Measurements from ENCODE around the gene DGKD.
A peak's percentile ranks its signal among the peaks of the same experiment; 100 is the strongest.
"Not testable (repeated sequence)": the region's sequence is repeated elsewhere in the genome, so short reads cannot be mapped to it uniquely, and the experiment has no call there.

The DGKD gene, protein sequence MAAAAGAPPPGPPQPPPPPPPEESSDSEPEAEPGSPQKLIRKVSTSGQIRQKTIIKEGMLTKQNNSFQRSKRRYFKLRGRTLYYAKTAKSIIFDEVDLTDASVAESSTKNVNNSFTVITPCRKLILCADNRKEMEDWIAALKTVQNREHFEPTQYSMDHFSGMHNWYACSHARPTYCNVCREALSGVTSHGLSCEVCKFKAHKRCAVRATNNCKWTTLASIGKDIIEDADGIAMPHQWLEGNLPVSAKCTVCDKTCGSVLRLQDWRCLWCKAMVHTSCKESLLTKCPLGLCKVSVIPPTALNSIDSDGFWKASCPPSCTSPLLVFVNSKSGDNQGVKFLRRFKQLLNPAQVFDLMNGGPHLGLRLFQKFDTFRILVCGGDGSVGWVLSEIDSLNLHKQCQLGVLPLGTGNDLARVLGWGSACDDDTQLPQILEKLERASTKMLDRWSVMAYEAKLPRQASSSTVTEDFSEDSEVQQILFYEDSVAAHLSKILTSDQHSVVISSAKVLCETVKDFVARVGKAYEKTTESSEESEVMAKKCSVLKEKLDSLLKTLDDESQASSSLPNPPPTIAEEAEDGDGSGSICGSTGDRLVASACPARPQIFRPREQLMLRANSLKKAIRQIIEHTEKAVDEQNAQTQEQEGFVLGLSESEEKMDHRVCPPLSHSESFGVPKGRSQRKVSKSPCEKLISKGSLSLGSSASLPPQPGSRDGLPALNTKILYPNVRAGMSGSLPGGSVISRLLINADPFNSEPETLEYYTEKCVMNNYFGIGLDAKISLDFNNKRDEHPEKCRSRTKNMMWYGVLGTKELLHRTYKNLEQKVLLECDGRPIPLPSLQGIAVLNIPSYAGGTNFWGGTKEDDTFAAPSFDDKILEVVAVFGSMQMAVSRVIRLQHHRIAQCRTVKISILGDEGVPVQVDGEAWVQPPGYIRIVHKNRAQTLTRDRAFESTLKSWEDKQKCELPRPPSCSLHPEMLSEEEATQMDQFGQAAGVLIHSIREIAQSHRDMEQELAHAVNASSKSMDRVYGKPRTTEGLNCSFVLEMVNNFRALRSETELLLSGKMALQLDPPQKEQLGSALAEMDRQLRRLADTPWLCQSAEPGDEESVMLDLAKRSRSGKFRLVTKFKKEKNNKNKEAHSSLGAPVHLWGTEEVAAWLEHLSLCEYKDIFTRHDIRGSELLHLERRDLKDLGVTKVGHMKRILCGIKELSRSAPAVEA

DNA sequence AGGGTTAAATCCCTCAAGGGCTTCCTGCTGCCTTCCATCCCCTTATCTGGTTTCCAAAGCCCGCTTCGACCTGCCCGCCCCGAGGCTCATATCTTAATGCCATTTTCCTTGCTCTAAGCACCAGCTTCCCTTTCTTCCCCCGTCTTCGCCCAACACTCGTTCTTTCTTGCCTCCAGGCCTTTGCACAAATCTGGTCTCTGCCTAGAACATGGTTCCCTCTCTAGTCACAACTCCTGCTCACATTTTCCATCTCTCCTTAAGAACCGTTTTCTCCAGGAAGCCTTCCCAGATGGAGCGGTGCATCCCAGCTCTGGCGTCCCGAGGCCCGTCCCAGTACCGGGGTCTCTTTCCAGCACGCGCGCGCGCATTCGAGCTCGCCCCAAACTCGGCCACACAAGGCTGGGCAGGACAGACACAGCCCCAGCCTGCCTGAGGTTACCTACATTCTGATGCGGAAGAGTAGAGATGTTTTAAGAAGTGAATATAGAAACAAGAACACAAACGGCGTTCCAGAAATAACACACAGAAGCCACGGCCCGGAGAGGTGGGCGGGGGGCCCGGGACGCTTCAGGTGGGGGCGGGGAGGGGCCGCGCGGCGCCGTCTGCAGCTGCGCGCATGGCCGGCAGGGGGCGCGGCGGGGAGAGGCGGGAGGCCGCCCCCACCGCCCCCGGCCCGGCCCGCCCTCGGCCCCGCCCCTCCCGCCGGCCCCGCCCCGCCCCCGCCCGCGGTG, at the start of gene DGKD:
TSS of gene DGKD (plus strand) at position 726 of the 731 bp plus-strand sequence. CDS start 25 bp downstream, outside the sequence.
- DNase-seq (ENCODE audit: low spot score) = peak; percentile 77

DNA sequence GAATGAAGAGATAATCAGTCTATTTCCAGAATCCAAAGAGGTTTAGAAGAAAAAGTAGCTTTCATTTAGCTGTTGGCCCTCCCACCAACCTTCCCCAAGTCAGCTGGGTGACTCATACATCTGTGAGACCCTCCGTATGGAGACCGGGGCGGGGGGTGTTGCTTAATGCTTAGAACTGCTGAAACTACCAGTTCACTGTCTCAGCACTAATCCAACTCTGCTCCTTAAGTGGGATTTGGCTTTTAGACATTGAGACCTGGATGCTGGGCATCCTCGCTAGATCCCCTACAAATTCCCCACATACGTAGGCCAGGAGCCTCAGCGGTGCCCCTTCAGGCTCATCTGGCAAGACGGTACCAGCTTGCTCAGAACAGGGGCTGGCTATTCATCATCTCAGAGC, 46.7 kb upstream of the DGKD start, which contains the start of gene SAG:
TSS of gene SAG (plus strand) at position 252 of the 400 bp plus-strand sequence. CDS start 1,374 bp downstream, outside the sequence.
- DNase-seq (ENCODE audit: low spot score) = no peak

DNA sequence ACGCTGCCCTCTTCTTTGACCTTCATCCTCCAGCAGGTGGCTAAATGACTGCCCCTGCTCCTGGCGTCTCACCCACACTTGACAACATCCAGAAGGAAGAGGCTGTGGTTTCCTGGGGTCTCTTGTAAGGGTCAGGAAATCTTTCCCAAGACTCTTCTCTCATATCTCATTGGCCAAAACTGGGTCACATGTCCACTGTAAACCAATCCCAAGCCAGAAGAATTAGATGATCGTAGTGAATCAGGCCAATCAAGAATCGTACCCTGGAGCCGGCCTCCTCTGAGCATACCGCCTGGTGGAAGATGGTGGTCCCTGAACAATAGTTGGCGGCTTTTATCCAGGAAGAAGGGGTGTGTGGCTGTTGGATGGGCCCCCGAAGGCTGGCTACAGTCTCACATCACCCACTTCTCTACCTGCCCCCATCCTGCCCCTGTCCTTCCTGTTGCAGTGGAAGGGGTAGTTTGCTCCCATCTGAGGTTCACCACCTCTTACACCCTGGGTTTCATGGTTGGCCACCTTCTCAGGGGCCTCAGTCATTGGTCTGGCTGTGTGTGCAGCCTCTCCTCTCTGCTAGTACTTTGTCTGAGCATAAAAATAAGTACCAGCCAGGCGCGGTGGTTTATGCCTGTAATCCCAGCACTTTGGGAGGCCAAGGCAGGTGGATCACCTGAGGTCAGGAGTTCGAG, 42.9 kb upstream of the DGKD start:
- no peak for DNase-seq (ENCODE audit: low spot score)

DNA sequence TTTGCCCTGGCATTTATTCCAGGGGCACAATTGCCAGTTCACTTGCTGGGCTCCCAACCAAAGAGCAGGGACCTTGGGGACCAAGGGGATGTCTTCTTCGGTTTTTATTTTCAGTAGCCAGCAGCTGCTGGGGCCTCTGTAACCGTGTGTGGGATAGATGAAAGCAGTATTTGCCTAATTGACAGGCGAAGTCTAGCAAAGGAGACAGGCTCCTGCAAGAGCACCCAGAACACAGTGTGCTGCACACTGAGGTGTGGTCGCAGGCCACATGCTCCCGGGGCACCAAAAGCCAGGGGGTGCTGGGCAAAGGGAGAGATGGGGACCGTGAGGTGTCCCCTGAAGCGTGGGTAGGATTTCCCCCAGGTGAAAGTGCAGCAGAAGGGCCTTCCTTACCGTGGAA, 41.4 kb upstream of the DGKD start:
- no peak for DNase-seq (ENCODE audit: low spot score)

DNA sequence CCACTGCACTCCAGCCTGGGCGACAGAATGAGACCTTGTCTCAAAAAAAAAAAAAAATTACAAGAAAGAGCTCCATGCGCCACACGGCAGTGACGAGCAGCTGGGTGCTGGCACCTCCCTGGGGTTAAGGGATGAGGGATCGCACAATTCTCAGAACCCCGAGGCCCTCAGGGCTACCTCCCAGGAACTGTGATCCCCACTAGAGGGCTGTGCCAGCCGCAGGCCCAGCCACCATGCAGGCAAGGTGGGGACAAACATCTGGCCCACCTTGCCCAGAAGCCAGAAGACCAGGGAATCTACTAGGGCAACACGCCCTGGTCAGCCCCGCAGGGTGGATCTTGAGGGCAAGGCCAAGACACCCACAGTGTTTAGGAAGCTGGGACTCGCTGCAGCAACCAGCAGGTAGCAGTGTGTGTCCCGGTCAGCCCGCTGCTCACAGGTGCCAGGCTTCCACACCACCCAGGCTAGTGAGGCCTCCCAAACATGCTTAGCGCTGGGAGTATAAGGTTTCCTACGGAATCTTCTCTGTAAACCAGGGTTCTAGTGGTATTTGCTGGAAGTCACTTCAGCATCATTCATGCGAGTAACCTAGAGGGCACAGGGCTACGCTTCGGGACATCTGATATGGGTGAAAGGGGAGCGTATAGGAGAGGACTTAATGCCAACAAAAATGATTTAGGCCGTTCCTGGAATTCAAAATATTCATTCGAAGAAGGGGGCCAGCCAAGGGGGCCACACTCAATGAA, 39.9 kb upstream of the DGKD start:
- DNase-seq (ENCODE audit: low spot score) = no peak

DNA sequence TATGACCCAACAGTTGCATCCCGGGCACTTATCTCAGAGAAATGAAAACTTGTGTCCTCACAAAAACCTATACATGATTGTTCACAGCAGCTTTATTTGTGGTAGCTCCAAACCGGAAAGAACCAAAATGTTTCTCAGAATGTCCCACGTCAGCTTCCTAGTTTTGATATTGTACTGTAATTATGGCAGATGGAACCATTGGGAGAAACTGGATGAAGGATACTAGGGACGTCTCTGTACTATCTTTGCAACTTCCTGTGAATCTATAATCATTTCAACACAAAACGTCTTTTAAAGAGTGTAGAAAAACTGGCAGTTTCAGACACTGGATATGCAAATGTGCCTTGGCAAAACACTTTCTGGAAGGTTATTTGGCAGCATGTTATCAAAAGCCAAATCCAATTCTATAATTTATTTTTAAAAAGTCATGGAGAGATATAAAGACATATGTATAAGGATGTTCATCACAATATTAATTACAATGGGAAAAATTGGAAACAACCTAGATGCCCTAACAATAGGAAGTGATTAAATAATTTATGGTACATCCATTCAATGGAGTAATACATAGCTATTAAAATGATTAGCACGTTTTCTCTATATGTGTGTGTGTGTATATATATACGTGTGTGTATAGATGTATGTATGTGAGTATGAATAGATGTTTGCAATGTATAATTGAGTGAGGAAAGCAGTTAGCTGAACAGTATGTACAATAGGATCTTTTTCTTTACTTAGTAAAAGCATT, 36.9 kb upstream of the DGKD start:
- no peak for DNase-seq (ENCODE audit: low spot score)

DNA sequence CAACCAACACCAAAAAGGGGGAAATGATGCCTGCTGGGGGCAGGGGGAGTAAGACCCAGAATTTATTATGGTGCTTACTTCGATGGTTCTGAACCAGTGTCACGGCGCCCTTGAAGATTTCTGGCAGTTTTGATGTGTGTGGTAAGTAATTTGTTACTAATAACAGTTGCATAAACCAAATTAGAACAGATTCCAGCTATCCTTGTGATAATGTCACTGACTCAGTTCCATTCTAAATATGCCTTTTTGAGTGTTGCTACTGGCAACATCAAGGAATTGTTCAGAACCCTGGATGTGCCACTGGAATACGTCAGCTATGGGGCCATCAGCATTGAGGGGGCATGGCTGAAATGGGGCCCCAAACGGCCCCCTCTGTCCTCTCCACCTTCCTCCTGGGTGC, 35.0 kb upstream of the DGKD start:
- DNase-seq (ENCODE audit: low spot score) = no peak

DNA sequence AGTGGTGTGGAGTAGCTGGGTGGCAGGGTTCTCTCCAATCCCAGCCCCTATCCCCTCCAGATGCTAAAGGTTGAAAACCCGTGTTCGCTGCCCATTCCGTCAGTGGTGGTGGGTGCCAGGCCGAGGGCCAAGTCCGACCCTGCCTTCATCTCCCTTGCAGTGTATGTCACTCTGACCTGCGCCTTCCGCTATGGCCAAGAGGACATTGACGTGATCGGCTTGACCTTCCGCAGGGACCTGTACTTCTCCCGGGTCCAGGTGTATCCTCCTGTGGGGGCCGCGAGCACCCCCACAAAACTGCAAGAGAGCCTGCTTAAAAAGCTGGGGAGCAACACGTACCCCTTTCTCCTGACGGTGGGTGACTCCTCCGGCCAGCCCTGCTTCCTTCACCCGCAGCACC, 33.8 kb upstream of the DGKD start:
- DNase-seq (ENCODE audit: low spot score) = no peak

DNA sequence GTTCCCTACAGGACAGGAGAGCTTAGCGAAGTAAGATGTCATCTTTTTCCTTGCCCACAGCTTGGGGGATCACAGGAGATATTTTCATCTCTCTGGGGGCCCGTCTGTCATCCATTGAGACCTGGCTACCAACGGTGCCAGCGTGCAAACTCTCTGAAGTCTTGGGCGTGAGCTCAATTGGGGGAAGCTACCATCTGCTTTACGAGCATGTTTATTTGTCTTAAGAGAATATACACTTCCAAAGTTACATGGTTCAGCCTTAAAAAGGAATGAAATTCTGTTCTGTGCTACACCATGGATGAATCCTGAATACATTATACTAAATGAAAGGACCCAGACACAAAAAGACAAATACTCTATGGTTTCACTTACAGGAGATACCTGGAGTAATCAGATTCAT, 33.1 kb upstream of the DGKD start:
- DNase-seq (ENCODE audit: low spot score) = no peak

DNA sequence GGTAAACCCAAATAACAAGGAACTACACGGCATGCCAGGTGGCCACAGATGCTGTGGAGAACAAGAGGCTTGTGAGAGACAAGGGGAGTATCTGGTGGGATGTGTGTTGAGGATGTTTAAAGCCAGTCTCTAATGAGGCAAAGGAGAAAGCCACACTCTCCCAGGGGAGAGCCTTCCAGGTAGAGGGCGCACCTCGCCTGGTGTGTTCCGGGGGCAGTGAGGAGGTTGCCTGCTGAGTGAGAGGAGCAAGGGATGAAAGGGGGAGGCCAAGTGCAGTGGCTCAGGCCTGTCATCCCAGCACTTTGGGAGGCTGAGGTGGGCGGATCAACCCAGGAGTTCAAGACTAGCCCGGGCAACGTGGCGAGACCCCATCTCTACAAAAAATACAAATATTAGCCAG, 30.4 kb upstream of the DGKD start:
- no peak for DNase-seq (ENCODE audit: low spot score)

DNA sequence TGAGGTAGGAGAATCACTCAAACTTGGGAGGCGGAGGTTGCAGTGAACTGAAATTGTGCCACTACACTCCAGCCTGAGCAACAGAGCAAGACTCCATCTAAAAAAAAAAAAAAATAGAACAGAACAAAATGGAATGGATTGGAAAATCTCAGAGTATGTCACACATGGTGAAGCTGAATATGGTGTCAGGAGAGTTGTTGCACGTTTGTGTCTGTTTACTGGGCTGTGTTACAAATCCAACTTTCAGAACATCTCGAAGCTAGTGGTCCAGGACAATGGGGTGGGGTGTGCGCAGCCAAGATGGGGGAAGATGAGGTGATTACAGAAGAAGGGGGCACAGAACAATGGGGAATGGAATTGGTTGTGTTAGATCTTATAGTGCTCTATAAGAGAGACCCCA, 29.0 kb upstream of the DGKD start:
- no peak for DNase-seq (ENCODE audit: low spot score)

DNA sequence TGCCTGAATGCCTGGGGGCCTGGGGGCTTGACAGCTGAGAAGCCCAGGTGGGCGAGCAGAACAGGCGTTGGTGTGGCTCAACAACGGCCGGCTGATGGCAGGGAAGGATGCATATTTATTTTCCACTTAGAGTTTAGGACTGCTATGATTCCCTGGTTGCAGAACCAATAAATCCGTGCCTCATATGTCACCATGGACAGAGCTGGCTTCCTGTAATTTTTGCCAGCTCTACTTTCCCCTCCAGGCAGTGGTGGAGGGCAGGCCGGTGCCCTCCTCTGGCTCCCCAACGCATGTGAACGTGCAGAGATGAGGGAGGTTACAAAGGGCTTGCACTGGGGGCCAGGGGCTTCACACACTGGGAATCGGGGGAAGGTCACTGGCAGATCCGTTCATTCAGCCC, 28.5 kb upstream of the DGKD start:
- DNase-seq (ENCODE audit: low spot score) = no peak

DNA sequence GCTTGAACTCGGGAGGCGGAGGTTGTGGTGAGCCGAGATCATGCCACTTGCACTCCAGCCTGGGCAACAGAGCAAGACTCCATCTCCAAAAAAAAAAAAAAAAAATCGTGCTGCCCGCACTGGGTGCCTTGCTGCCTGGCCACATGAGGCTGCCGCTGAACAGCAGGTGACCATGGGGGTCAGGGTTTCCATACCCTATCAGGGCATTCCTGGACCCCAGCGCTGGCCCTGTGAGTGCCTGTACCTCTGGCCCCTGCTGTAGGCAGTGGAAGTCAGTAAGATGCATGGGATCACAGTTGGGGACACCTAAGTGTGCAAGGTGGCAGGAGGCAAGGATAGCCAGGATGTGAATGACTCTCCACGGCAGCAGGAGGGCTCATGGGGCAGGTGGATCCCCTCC, 27.8 kb upstream of the DGKD start:
- DNase-seq (ENCODE audit: low spot score) = no peak

DNA sequence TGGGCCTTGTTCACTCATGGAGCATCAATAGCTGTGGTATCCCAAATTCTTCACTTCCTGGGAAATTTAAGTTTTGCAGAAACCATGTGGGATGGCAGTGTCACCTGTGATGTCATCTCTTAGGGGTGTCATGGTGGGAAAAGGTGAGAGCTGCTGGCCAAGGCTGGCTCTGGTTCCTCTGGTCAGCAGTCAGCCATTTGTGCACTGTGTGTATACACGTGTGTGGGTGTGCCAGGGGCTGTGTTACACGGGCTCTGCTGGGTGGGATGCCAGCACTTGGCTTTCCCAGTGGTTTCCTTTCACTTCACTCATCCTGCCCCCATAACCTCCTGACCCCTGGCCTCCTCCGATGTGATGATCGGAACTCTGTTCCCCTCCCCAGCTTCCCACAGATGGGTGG, 25.4 kb upstream of the DGKD start:
- DNase-seq (ENCODE audit: low spot score) = no peak

DNA sequence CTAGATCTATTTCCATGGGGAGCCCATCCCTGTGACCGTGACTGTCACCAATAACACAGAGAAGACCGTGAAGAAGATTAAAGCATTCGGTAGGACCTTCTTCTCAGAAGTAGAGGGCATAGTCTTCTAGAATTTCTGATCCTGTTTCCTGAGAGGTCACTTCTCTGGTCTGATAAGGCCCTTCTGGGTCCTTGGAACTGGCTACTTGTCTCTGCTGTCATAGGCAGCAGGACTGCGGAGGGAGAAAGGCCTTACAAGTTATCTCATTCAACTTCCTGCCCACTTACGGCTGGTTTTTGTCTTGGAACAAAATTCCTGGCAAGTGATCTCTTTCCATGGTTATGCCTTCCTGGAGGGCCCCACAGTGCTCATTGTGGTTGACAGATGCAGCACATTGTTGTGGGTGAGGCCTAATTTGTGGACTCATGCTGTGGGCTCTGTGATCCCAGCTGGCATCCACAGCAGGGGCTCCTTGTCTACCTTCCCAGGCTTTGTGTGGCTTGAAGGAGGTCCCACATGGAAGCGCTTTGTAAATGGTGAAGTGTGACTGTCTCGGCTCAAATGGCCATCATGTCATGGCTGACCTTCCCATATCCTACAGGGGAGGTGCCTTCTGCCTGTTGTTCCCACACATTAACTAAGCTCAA, 24.7 kb upstream of the DGKD start:
- no peak for DNase-seq (ENCODE audit: low spot score)

DNA sequence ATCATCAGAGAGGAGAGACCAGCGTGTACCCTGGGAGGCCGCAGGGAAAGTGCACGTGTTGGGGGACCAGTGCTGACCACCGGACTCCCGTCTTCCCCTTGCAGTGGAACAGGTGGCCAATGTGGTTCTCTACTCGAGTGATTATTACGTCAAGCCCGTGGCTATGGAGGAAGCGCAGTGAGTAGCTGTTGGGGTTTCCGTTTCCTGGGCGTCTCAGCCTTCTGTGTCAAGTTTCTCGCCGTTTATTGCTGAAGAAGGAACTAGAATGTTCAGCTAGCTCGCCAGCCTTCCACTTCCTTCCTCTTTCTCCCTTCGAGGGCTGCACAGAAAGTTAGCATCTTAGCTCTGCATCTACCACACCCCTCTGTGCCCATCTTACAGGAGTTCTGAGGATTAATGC, 22.8 kb upstream of the DGKD start:
- no peak for DNase-seq (ENCODE audit: low spot score)

DNA sequence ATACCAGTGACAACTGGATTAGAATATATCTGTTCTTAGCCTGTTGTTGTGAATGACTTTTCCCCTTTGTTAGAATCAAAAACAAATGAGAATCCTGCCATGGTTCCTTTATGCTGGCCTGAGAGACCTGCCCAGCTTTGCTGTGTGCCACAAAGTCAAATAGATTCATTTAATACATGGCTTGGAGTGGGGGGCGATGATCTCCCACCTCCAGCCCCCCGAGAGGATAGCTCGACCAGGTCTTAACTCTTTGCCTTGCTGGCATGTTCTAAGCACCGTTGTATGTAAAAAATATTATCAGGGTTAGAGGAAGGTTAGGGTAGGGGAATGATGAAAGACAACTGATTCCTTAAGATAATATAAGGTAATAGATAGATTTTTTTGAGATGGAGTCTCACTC, 22.2 kb upstream of the DGKD start:
- DNase-seq (ENCODE audit: low spot score) = no peak

DNA sequence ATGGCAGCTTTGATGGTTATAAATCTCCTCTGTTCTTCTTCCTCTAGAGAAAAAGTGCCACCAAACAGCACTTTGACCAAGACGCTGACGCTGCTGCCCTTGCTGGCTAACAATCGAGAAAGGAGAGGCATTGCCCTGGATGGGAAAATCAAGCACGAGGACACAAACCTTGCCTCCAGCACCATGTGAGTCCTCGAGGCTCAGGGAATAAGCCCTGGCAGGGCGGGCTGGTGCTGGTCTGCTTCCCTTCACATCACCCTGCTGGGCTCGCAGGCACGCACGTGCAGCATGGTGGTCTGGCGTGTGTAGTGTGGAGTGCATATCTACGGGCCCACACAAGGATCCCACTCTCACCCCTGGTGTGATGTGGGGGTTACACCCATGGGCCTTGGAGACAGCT, 19.4 kb upstream of the DGKD start:
- no peak for DNase-seq (ENCODE audit: low spot score)

DNA sequence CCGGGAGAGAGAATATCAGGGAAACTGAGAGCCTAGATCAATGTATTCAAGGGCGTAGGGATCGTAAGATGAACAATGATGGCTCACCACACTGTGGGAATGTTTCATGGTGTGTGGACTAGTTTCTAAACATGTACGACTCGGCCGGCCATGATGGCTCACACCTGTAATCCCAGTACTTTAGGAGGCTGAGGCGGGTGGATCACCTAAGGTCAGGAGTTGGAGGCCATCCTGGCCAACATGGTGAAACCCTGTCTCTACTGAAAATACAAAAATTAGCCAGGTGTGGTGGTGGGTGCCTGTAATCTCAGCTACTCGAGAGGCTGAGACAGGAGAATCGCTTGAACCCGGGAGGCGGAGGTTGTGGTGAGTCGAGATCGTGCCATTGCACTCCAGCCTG, 18.2 kb upstream of the DGKD start:
- not testable (repeated sequence) for DNase-seq (ENCODE audit: low spot score)
